DND-41 (cell line): ENCODE data around the gene APOBEC3H.

Experiments
- CTCF ChIP-seq: IDR thresholded peaks from 2 replicates; pipeline ENCODE4 v1.5.1; 2012; ENCODE audit warnings: borderline replicate concordance, low read length, moderate library complexity, mild to moderate bottlenecking; ENCODE audit not compliant: poor library complexity, severe bottlenecking; ENCODE audit errors: extremely low read depth
- EZH2 ChIP-seq: IDR thresholded peaks from 3 replicates; pipeline ENCODE4 v1.6.1; 2012; ENCODE audit warnings: borderline replicate concordance, low read depth, mild to moderate bottlenecking, moderate library complexity, low read length, inconsistent platforms; ENCODE audit not compliant: severe bottlenecking

DNA sequence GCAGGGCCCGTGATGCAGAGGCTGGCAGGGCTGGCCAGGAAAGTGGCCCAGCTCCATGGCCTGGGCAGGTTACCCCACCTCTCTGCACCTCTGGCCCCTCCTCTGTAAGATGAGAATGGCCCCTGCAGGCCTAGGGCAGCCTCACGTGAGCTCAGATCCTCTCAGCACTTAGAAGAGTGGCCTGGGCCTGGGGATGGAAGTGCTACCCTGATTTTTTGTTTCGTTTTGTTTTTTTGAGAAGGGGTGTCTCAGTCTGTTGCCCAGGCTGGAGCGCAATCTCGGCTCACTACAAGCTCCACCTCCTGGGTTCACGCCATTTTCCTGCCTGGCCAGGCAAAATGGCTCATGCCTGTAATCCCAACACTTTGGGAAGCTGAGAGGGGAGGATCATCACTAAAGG is 982 bp downstream of the APOBEC3H start:
- no peak for TF ChIP-seq CTCF
- TF ChIP-seq EZH2: no peak
